K562 (cell line): ENCODE results near the gene MALAT1. TPM values are rescaled to one million over a fixed set of nuclear protein-coding genes. Genes with fewer than 3 reads are reported as not detected.

Experiments
- ADNP ChIP-seq: fragments of 200-800 bp; sonication (Bioruptor generic); IDR thresholded peaks from 2 replicates; pipeline ENCODE4 v1.6.1; 2016; ENCODE audit warnings: missing genetic modification characterization, missing compliant biosample characterization
- ASH1L ChIP-seq: fragments of 450-650 bp; IDR thresholded peaks from 2 replicates; pipeline ENCODE4 v1.6.1; 2018; ENCODE audit warnings: borderline replicate concordance, mild to moderate bottlenecking, low read depth; ENCODE audit not compliant: partially characterized antibody
- BHLHE40 ChIP-seq: IDR thresholded peaks from 2 replicates; pipeline ENCODE4 v1.6.1; 2011; ENCODE audit warnings: low read length, improper control_type of control experiment
- BRD9 ChIP-seq: fragments of 450-650 bp; IDR thresholded peaks from 2 replicates; pipeline ENCODE4 v1.6.1; 2018; ENCODE audit warnings: low read depth; ENCODE audit not compliant: partially characterized antibody
- DACH1 ChIP-seq: fragments of 450-650 bp; IDR thresholded peaks from 2 replicates; pipeline ENCODE4 v1.6.1; 2018; ENCODE audit not compliant: partially characterized antibody
- ETS2 ChIP-seq: IDR thresholded peaks from 2 replicates; pipeline ENCODE4 v1.6.1; 2016; ENCODE audit warnings: borderline replicate concordance, missing genetic modification characterization, mild to moderate bottlenecking, moderate library complexity, missing compliant biosample characterization; ENCODE audit not compliant: poor library complexity, severe bottlenecking
- EWSR1 ChIP-seq: fragments of 450-650 bp; IDR thresholded peaks from 2 replicates; pipeline ENCODE4 v1.6.1; 2018; ENCODE audit warnings: borderline replicate concordance, mild to moderate bottlenecking, low read depth, moderate library complexity; ENCODE audit not compliant: partially characterized antibody
- FOXK1 ChIP-seq: sonication (generic); formaldehyde crosslinking; IDR thresholded peaks from 2 replicates; pipeline ENCODE4 v1.8.0; 2022; ENCODE audit warnings: missing genetic modification reagents, mild to moderate bottlenecking, borderline replicate concordance
- HNRNPK ChIP-seq: fragments of 200-400 bp; formaldehyde crosslinking; IDR thresholded peaks from one replicate; pipeline ENCODE4 v1.6.1; 2018; ENCODE audit warnings: mild to moderate bottlenecking, low read depth, low read length; ENCODE audit not compliant: poor library complexity, severe bottlenecking
- JUNB ChIP-seq: fragments of 450-650 bp; formaldehyde crosslinking; conservative IDR thresholded peaks from 2 replicates; pipeline ENCODE4 v1.4.0; 2020; ENCODE audit warnings: mild to moderate bottlenecking
- KAT2B ChIP-seq: IDR thresholded peaks from one replicate; pipeline ENCODE4 v1.6.1; 2012; ENCODE audit warnings: low read depth, mild to moderate bottlenecking, control low read depth, inconsistent platforms, low read length, moderate library complexity
- MECOM ChIP-seq: fragments of 250-450 bp; sonication (Bioruptor Pico); IDR thresholded peaks from 2 replicates; pipeline ENCODE4 v1.8.0; 2022; ENCODE audit warnings: inconsistent platforms
- MTA2 ChIP-seq: fragments of 450-650 bp; IDR thresholded peaks from 2 replicates; pipeline ENCODE4 v1.6.1; 2016; ENCODE audit warnings: low read depth
- NFYB ChIP-seq: IDR thresholded peaks from 2 replicates; pipeline ENCODE4 v1.6.1; 2011; ENCODE audit warnings: mild to moderate bottlenecking, moderate library complexity; ENCODE audit not compliant: insufficient read length; ENCODE audit errors: extremely low read depth
- PHF21A ChIP-seq: fragments of 450-650 bp; IDR thresholded peaks from 2 replicates; pipeline ENCODE4 v1.6.1; 2017; ENCODE audit warnings: low read depth, borderline replicate concordance
- PTTG1 ChIP-seq: fragments of 450-650 bp; IDR thresholded peaks from 2 replicates; pipeline ENCODE4 v1.6.1; 2016; ENCODE audit warnings: low read depth, mild to moderate bottlenecking, missing genetic modification characterization, missing compliant biosample characterization
- SMAD1 ChIP-seq: fragments of 150-350 bp; IDR thresholded peaks from 2 replicates; pipeline ENCODE4 v1.6.1; 2014; ENCODE audit warnings: low read length, low read depth; ENCODE audit not compliant: partially characterized antibody
- TCFL5 ChIP-seq: fragments of 250-450 bp; sonication (Bioruptor Pico); conservative IDR thresholded peaks from 2 replicates; pipeline ENCODE4 v1.6.1; 2021; ENCODE audit warnings: mild to moderate bottlenecking, moderate library complexity, matching md5 sums
- TRIM28 ChIP-seq: fragments of 450-650 bp; IDR thresholded peaks from 2 replicates; pipeline ENCODE4 v1.6.1; 2017
- YBX1 ChIP-seq: fragments of 450-650 bp; IDR thresholded peaks from 2 replicates; pipeline ENCODE4 v1.7.1; 2016; ENCODE audit warnings: mild to moderate bottlenecking
- ZNF184 ChIP-seq: sonication (generic); formaldehyde crosslinking; IDR thresholded peaks from 2 replicates; pipeline ENCODE4 v1.5.0; 2020; ENCODE audit warnings: missing genetic modification reagents
- ZNF347 ChIP-seq: fragments of 450-650 bp; formaldehyde crosslinking; IDR thresholded peaks from 2 replicates; pipeline ENCODE4 v1.4.0; 2020; ENCODE audit warnings: low read depth, mild to moderate bottlenecking, moderate library complexity
- ZNF408 ChIP-seq: fragments of 250-450 bp; sonication (Bioruptor Pico); IDR thresholded peaks from 2 replicates; pipeline ENCODE4 v1.4.0; 2020; ENCODE audit warnings: low read depth, mild to moderate bottlenecking, moderate library complexity
- ZNF644 ChIP-seq: fragments of 200-800 bp; sonication (Bioruptor generic); IDR thresholded peaks from 2 replicates; pipeline ENCODE4 v1.6.1; 2016; ENCODE audit warnings: low read depth, missing genetic modification characterization, missing compliant biosample characterization
- polyA plus RNA-seq, 8 experiments: library from polyadenylated mRNA; depleted of rRNA in 4 of 8; stranded (reverse) in 5 of 8; unstranded in 3 of 8; fragments of >200 nt; fragmentation: Nextera tagmentation in 2 of 8; fragmentation: Illumina TruSeq in 1 of 8; extraction: Ambion mirVana in 2 of 8; extraction: Trizol in 1 of 8; gene quantifications; 2 replicates each; pipeline versions ENCODE4 v1.2.1 to v1.2.3, GENCODE V29; 2011 to 2014; ENCODE audit warnings: inconsistent platforms in 1 of 8, missing spikeins in 1 of 8
- total RNA-seq, 7 experiments: library from RNA; depleted of rRNA in 6 of 7; stranded (reverse); fragments of >200 nt in 6 of 7; fragmentation: Illumina TruSeq in 2 of 7; extraction: Trizol in 2 of 7; gene quantifications; 2 replicates each; pipeline versions ENCODE4 v1.2.1 to v1.2.3, GENCODE V29; 2011 to 2021; ENCODE audit warnings: low replicate concordance in 1 of 7
- TF ChIP-seq, protein P1 (sequence below): fragments of 250-450 bp; sonication (Bioruptor Pico); IDR thresholded peaks from 2 replicates; pipeline ENCODE4 v1.5.0; 2021
- TF ChIP-seq, protein P2 (sequence below), 2 experiments: fragments of 150-350 bp in 1 of 2; IDR thresholded peaks; 2 replicates each; pipeline ENCODE4 v1.6.1; 2012 to 2016; ENCODE audit warnings: low read depth in 2 of 2, low read length in 2 of 2, mild to moderate bottlenecking in 1 of 2, moderate library complexity in 1 of 2

The MALAT1 gene
- total and polyA plus RNA-seq, 9 of the 15 experiments (the other 6 are each of a cell fraction or from before 2014, with no cell fraction given): 363 to 8,715 (median 2,351) TPM

DNA sequence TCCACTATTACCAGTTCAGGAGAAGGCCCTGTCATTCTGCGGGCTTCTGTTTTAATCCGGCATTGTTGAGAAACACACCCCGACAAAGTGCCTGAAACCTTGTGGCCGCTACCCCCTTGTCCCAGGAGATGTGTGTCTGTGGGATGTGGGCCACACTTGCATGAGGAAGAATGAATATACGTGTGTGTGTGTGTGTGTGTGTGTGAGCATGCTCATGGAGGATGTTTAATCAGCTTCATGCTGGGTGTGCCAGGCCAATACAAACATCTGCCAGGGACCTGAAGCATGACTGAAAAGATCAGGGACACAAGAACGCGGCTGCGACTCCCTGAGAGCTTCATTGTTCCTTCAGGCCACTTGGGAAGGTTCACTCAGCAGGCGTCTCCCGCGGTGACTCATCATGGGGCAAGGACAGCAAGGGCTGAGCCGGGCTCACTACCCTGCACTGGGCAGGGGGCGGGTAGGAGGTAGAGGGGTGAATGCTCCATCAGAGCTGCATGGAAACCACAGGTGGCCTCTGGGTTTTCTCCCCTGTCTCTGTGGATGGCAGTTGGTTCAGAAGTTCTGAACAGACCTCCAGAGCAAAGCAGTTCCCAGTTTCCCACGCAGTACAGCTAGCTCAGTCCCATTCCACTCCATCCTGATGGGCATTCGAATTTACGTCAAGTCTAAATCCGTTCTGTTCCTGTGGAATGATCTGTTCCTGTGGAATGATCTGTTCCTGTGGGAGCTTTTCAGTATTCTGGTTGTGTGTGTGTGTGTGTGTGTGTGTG is 7.0 kb upstream of the MALAT1 start (continued):
- TF ChIP-seq HNRNPK (no peak), BHLHE40 (no peak), YBX1 (no peak), TRIM28 (no peak), MTA2 (no peak), KAT2B (no peak), NFYB (no peak), PHF21A (no peak), JUNB (peak; percentile 56; the same call in 1 of the 2 replicates), ADNP (tag) (no peak), DACH1 (no peak), SMAD1 (no peak), FOXK1 (CRISPR knock-in tag) (no peak), PTTG1 (no peak), ASH1L (no peak), TCFL5 (CRISPR knock-in tag) (no peak), BRD9 (no peak), ZNF347 (no peak), EWSR1 (no peak), ZNF184 (CRISPR knock-in tag) (no peak), ETS2 (tag) (no peak), ZNF408 (no peak), MECOM (CRISPR knock-in tag) (peak; percentile 62; the same call in 1 of the 2 replicates), ZNF644 (tag) (peak; percentile 58; the same call in 1 of the 2 replicates)
- TF ChIP-seq, protein P1, sequence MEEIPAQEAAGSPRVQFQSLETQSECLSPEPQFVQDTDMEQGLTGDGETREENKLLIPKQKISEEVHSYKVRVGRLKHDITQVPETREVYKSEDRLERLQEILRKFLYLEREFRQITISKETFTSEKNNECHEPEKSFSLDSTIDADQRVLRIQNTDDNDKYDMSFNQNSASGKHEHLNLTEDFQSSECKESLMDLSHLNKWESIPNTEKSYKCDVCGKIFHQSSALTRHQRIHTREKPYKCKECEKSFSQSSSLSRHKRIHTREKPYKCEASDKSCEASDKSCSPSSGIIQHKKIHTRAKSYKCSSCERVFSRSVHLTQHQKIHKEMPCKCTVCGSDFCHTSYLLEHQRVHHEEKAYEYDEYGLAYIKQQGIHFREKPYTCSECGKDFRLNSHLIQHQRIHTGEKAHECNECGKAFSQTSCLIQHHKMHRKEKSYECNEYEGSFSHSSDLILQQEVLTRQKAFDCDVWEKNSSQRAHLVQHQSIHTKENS (CRISPR knock-in tag): no peak
- TF ChIP-seq, protein P2, sequence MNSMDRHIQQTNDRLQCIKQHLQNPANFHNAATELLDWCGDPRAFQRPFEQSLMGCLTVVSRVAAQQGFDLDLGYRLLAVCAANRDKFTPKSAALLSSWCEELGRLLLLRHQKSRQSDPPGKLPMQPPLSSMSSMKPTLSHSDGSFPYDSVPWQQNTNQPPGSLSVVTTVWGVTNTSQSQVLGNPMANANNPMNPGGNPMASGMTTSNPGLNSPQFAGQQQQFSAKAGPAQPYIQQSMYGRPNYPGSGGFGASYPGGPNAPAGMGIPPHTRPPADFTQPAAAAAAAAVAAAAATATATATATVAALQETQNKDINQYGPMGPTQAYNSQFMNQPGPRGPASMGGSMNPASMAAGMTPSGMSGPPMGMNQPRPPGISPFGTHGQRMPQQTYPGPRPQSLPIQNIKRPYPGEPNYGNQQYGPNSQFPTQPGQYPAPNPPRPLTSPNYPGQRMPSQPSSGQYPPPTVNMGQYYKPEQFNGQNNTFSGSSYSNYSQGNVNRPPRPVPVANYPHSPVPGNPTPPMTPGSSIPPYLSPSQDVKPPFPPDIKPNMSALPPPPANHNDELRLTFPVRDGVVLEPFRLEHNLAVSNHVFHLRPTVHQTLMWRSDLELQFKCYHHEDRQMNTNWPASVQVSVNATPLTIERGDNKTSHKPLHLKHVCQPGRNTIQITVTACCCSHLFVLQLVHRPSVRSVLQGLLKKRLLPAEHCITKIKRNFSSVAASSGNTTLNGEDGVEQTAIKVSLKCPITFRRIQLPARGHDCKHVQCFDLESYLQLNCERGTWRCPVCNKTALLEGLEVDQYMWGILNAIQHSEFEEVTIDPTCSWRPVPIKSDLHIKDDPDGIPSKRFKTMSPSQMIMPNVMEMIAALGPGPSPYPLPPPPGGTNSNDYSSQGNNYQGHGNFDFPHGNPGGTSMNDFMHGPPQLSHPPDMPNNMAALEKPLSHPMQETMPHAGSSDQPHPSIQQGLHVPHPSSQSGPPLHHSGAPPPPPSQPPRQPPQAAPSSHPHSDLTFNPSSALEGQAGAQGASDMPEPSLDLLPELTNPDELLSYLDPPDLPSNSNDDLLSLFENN (IDR thresholded peaks at IDR 0.05; ENCODE audit: low read depth in 2 of 2, low read length in 2 of 2): no peak
